ENCODE data around the gene MCM5. TPM values are rescaled to one million over a fixed set of nuclear protein-coding genes. Genes with fewer than 3 reads are reported as not detected.

Gene MCM5
- total RNA-seq, 1 donor from 2014 or later: 12.8 TPM

DNA sequence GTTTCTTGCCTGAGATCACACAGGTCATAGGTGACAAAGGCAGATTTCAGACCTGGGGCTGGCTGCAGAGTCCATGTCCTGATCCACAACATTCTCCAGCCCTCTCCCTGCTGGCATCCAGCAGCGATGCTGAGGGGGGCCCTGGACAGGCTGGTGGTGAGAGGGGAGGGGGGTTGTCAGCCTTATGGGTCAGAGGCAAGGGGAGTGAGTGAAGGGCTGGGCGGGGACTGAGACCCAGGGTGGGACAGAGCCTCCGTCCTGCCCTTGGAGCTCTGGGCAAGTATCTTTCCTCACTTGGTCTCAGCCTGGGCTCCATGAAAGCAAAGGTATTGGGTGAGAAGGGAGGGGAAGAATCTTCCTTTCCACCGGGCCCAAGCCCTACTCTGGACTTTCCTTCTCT is 74.0 kb downstream of the MCM5 start:
- H3K4me1 ChIP-seq (ENCODE audit: insufficient read depth, low read length): peaks cover 16% of the 10 kb centered on the region
- H4K20me1 ChIP-seq (ENCODE audit: insufficient read depth, low read length): no peaks in the 10 kb centered on the region
- peaks cover 16% of the 10 kb centered on the region for H3K27me3 Mint-ChIP-seq (ENCODE audit: low read depth, unreplicated experiment)
- H2AFZ ChIP-seq (ENCODE audit: low read depth, low read length): no peak overlapping the region
- peaks cover 11% of the 10 kb centered on the region for H3K4me1 Mint-ChIP-seq (ENCODE audit: low read depth, unreplicated experiment)
- H3K27ac ChIP-seq (ENCODE audit: low read depth, low read length): no peak overlapping the region
- DNase-seq (ENCODE audit: low read depth) (no peak), FAIRE-seq (no peak)
- H3K27me3 ChIP-seq (ENCODE audit: insufficient read depth, low read length): no peaks in the 10 kb centered on the region
- H3K4me2 ChIP-seq (ENCODE audit: low read length): no peak overlapping the region
- H3K36me3 ChIP-seq (ENCODE audit: insufficient read depth, low read length): no peaks in the 10 kb centered on the region
- H3K9me3 Mint-ChIP-seq (ENCODE audit: unreplicated experiment): peaks cover 12% of the 10 kb centered on the region
- no peak overlapping the region for H3K9ac ChIP-seq (ENCODE audit: low read length)
- H3K4me3 ChIP-seq (ENCODE audit: insufficient read depth, low read depth, low read length): no peak overlapping the region
- H3K36me3 Mint-ChIP-seq (ENCODE audit: low read depth, unreplicated experiment): peaks cover 3% of the 10 kb centered on the region
- H3K27ac Mint-ChIP-seq (ENCODE audit: unreplicated experiment): no peak overlapping the region
- TF ChIP-seq CTCF (IDR thresholded peaks at IDR 0.05; ENCODE audit: insufficient read depth, low read depth, low read length) (no peak), EZH2 (IDR thresholded peaks at IDR 0.05; ENCODE audit: insufficient read depth, low read length) (no peak)
- H3K4me3 Mint-ChIP-seq (ENCODE audit: unreplicated experiment): no peak overlapping the region
- H3K79me2 ChIP-seq (ENCODE audit: insufficient read depth, low read length): no peaks in the 10 kb centered on the region
- no peaks in the 10 kb centered on the region for H3K9me3 ChIP-seq (ENCODE audit: insufficient read depth, low read depth, low read length)

Other genes starting within 250 kb of the MCM5 start
- gene HMGXB4, start 142.6 kb upstream of the MCM5 start, total RNA-seq: 16.7 and 16.8 TPM in 2 replicates
- gene TOM1, start 100.2 kb upstream of the MCM5 start, total RNA-seq: 27.3 and 29.6 TPM in 2 replicates
- gene HMOX1, start 19.0 kb upstream of the MCM5 start, total RNA-seq: 14.0 and 17.0 TPM in 2 replicates
- gene RASD2, start 140.7 kb downstream of the MCM5 start, total RNA-seq: 0.16 and 0.17 TPM in 2 replicates
- gene MB, start 217.2 kb downstream of the MCM5 start, total RNA-seq: not detected in 2 replicates
- gene APOL6, start 248.3 kb downstream of the MCM5 start, total RNA-seq: 5.9 and 7.6 TPM in 2 replicates